DMS153 treated with DMSO at 0.1 percent for 48 hours (cell line): ENCODE data around the gene ARV1.
"Not testable (repeated sequence)": the region's sequence is repeated elsewhere in the genome, so short reads cannot be mapped to it uniquely, and the experiment has no call there.

Experiments
- DNase-seq: peaks from one replicate; lab custom pipeline; 2025; ENCODE audit not compliant: unreplicated experiment; lab: John Stamatoyannopoulos, UW

The ARV1 gene

GRCh38 chr1:231016966-231017365, 38.1 kb downstream of the ARV1 start:
- DNase-seq = no peak

- no peak for DNase-seq
These were observed 40.8 kb downstream of the ARV1 start for GRCh38 chr1:231019711-231020110.

- DNase-seq = no peak
These were observed 41.3 kb downstream of the ARV1 start for GRCh38 chr1:231020139-231020601.

GRCh38 chr1:231020816-231021215, 41.9 kb downstream of the ARV1 start:
- peak; percentile 26 for DNase-seq

- DNase-seq = no peak
These were observed 42.7 kb downstream of the ARV1 start for GRCh38 chr1:231021540-231022031.

GRCh38 chr1:231022543-231022942, 43.6 kb downstream of the ARV1 start:
- DNase-seq = not testable (repeated sequence)

- no peak for DNase-seq
These were observed 44.3 kb downstream of the ARV1 start for GRCh38 chr1:231023150-231023549.

GRCh38 chr1:231026576-231026975, 47.7 kb downstream of the ARV1 start:
- DNase-seq = no peak

- no peak for DNase-seq
These were observed 48.4 kb downstream of the ARV1 start for GRCh38 chr1:231027136-231027925.

- no peak for DNase-seq
These were observed 49.1 kb downstream of the ARV1 start for GRCh38 chr1:231027971-231028370.

GRCh38 chr1:231028682-231029081, 49.8 kb downstream of the ARV1 start:
- DNase-seq = peak; percentile 55

GRCh38 chr1:231029247-231029646, 50.4 kb downstream of the ARV1 start:
- not testable (repeated sequence) for DNase-seq

GRCh38 chr1:231029841-231030240, 50.9 kb downstream of the ARV1 start:
- DNase-seq = no peak

- no peak for DNase-seq
These were observed 54.1 kb downstream of the ARV1 start for GRCh38 chr1:231032963-231033362.

- no peak for DNase-seq
These were observed 56.9 kb downstream of the ARV1 start for GRCh38 chr1:231035799-231036198.

- no peak for DNase-seq
These were observed 57.5 kb downstream of the ARV1 start for GRCh38 chr1:231036416-231036815.

GRCh38 chr1:231037585-231038517, 59.0 kb downstream of the ARV1 start:
- no peak for DNase-seq

GRCh38 chr1:231039161-231040018, 60.5 kb downstream of the ARV1 start:
- peak; percentile 32 for DNase-seq

- peak; percentile 16 for DNase-seq
These were observed 61.3 kb downstream of the ARV1 start, which contains the start of gene FAM89A for GRCh38 chr1:231040019-231040799. Gene FAM89A (minus strand): TSS chr1:231040254. CDS start chr1:231040211, 43 bp downstream.
